A673 (cell line): ENCODE measurements around the gene RMP24.

ENCODE experiments used
- CTCF ChIP-seq: fragments of 300-800, 200-600 bp; sonication (generic); conservative IDR thresholded peaks from 2 replicates; pipeline ENCODE4 v1.5.1; 2017; ENCODE audit warnings: low read depth, mild to moderate bottlenecking, antibody characterized with exemption, low read length, moderate library complexity, mixed read lengths
- EZH2 ChIP-seq: fragments of 200-600 bp; sonication (generic); IDR thresholded peaks from 2 replicates; pipeline ENCODE4 v1.6.1; 2017; ENCODE audit warnings: borderline replicate concordance, low read depth, mild to moderate bottlenecking, mixed read lengths, antibody characterized with exemption, low read length; ENCODE audit not compliant: poor library complexity, severe bottlenecking

GRCh38 chr18:35972197-35973000 lies at the start of gene RMP24:
- TF ChIP-seq CTCF, result no peak
- no peak for TF ChIP-seq EZH2
